Measurements from ENCODE around the gene MAML3. TPM values are rescaled to one million over a fixed set of nuclear protein-coding genes. Genes with fewer than 3 reads are reported as not detected.
A peak's percentile ranks its signal among the peaks of the same experiment; 100 is the strongest.

Gene MAML3
- total RNA-seq, 1 donor from 2014 or later, result 21.8 TPM

DNA sequence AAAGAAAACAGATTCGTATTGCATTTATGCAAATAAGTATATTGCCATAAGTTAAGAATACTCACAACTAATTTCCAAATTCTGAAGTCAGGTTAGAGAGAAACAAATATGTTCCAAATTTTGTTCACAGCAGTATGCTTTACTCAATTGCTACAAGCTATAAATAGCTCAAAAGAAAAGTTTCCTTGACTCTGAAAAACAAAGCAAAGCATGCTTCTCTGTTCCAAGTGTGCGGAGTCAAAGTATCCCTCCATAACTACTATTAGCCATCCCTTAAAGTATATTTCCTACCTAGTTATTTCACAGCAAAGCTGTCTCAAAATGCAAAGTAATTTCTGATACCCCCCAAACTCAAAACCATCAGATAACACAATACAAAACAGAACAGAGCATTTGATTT, 441.1 kb downstream of the MAML3 start:
- no peaks in the 10 kb centered on the region for H3K9me3 Mint-ChIP-seq
- H3K36me3 Mint-ChIP-seq, result peaks cover 23% of the 10 kb centered on the region
- no peaks in the 10 kb centered on the region for H3K27me3 Mint-ChIP-seq
- TF ChIP-seq, protein P1, sequence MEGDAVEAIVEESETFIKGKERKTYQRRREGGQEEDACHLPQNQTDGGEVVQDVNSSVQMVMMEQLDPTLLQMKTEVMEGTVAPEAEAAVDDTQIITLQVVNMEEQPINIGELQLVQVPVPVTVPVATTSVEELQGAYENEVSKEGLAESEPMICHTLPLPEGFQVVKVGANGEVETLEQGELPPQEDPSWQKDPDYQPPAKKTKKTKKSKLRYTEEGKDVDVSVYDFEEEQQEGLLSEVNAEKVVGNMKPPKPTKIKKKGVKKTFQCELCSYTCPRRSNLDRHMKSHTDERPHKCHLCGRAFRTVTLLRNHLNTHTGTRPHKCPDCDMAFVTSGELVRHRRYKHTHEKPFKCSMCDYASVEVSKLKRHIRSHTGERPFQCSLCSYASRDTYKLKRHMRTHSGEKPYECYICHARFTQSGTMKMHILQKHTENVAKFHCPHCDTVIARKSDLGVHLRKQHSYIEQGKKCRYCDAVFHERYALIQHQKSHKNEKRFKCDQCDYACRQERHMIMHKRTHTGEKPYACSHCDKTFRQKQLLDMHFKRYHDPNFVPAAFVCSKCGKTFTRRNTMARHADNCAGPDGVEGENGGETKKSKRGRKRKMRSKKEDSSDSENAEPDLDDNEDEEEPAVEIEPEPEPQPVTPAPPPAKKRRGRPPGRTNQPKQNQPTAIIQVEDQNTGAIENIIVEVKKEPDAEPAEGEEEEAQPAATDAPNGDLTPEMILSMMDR (conservative IDR thresholded peaks at IDR 0.05), result no peak
- H3K4me3 Mint-ChIP-seq, result no peak overlapping the region
- H3K4me1 Mint-ChIP-seq (ENCODE audit: unreplicated experiment), result peaks cover 6% of the 10 kb centered on the region
- no peak overlapping the region for H3K27ac Mint-ChIP-seq
- DNase-seq (ENCODE audit: extremely low spot score, unreplicated experiment), result no peak

DNA sequence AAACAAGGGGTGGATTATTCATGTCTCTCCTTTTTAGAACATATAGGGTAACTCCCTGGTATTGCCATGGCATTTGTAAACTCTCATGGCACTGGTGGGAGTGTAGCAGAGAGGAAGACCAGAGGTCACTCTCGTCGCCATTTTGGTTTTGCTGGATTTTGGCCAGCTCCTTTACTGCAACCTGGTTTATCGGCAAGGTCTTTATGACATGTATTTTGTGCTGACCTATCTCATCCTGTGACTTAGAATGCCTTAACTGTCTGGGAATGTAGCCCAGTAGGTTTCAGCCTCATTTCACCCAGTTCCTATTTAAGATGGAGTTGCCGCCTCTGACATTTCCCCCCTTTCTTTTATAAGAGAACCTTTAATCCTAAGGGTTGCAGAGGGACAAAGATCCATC, 442.5 kb downstream of the MAML3 start:
- H3K27ac Mint-ChIP-seq, result no peak overlapping the region
- peaks cover 6% of the 10 kb centered on the region for H3K4me1 Mint-ChIP-seq (ENCODE audit: unreplicated experiment)
- TF ChIP-seq, protein P1 (conservative IDR thresholded peaks at IDR 0.05), result no peak
- DNase-seq (ENCODE audit: extremely low spot score, unreplicated experiment), result no peak
- no peaks in the 10 kb centered on the region for H3K27me3 Mint-ChIP-seq
- H3K9me3 Mint-ChIP-seq, result no peaks in the 10 kb centered on the region
- H3K36me3 Mint-ChIP-seq, result peaks cover 14% of the 10 kb centered on the region
- H3K4me3 Mint-ChIP-seq, result no peak overlapping the region

DNA sequence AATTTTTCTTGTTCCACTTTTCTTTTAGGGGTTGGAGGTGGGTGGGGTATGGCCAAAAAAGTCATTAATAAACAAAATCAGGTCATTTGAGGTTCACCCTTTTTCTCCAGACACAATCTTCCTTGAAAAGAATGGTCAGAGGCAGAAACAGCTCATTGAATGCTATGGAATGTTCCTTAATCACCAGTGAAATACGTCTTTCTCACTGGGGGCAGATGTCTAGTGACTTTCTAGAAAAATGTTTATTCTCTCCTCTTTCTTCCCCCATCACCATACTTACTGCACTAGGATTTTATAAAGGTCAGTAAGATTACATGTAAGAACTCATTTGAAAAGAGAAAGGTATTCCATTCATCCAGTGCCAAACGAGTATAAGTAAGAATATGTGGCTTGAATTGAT, 443.9 kb downstream of the MAML3 start:
- Mint-ChIP-seq H3K9me3 (no peaks in the 10 kb centered on the region), H3K4me1 (ENCODE audit: unreplicated experiment) (peaks cover 6% of the 10 kb centered on the region), H3K4me3 (no peak overlapping the region), H3K27ac (no peak overlapping the region), H3K27me3 (no peaks in the 10 kb centered on the region), H3K36me3 (peaks cover 19% of the 10 kb centered on the region)
- TF ChIP-seq, protein P1 (conservative IDR thresholded peaks at IDR 0.05), result no peak
- DNase-seq (ENCODE audit: extremely low spot score, unreplicated experiment), result no peak

DNA sequence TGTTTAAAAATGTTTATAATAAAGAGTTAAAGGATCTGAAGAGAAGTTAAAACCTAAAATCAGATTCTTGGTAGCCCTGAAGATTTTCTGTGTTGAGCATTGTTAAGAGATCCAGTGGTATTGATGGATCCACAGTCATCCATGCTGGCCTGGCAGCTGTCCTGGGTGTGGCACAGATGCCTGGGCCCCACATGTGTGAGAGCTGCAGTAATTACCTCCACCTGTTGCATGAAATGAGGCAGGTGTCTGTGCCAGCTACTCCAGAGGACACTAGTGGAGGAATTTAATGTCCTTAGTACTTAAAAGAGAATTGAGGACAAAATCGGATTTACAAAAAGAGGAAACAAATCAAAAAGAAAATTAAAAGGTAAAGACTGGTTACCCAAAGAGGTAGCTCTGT, 444.3 kb downstream of the MAML3 start:
- TF ChIP-seq, protein P1 (conservative IDR thresholded peaks at IDR 0.05), result no peak
- H3K36me3 Mint-ChIP-seq, result peaks cover 20% of the 10 kb centered on the region
- no peak for DNase-seq (ENCODE audit: extremely low spot score, unreplicated experiment)
- H3K9me3 Mint-ChIP-seq, result no peaks in the 10 kb centered on the region
- no peak overlapping the region for H3K4me3 Mint-ChIP-seq
- H3K4me1 Mint-ChIP-seq (ENCODE audit: unreplicated experiment), result peaks cover 5% of the 10 kb centered on the region
- H3K27me3 Mint-ChIP-seq, result no peaks in the 10 kb centered on the region
- H3K27ac Mint-ChIP-seq, result no peak overlapping the region

DNA sequence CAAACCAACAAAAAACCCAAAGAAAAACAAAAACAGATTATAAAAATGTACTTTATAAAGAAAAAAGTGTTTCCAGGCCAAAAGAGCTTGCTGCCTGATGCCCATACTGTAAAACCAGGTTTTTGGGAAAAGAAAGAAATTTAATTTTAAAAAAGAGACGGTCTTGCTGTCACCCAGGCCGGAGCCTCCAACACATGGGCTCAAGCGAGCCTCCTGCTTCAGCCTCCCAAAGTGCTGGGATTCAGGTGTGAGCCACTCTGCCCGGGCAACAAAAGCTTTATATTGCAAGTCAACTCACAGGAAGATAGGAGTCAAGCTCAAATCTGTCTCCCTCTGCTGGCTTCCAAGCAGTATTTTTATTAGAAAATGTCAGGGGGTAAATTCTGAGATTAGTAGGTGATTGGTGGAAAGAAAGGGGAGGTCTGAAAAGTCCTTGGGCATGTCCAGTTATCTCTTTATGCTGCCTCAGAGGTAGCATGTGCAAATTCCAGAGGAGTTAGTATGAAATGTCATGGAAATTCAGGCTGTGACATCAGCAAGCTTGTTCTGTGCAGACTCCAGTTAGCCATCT, 449.0 kb downstream of the MAML3 start:
- no peaks in the 10 kb centered on the region for H3K27me3 Mint-ChIP-seq
- no peaks in the 10 kb centered on the region for H3K9me3 Mint-ChIP-seq
- peaks cover 5% of the 10 kb centered on the region for H3K4me1 Mint-ChIP-seq (ENCODE audit: unreplicated experiment)
- H3K36me3 Mint-ChIP-seq, result peaks cover 33% of the 10 kb centered on the region
- TF ChIP-seq, protein P1 (conservative IDR thresholded peaks at IDR 0.05), result peak; percentile 58
- no peak overlapping the region for H3K27ac Mint-ChIP-seq
- no peak overlapping the region for H3K4me3 Mint-ChIP-seq
- DNase-seq (ENCODE audit: extremely low spot score, unreplicated experiment), result no peak

DNA sequence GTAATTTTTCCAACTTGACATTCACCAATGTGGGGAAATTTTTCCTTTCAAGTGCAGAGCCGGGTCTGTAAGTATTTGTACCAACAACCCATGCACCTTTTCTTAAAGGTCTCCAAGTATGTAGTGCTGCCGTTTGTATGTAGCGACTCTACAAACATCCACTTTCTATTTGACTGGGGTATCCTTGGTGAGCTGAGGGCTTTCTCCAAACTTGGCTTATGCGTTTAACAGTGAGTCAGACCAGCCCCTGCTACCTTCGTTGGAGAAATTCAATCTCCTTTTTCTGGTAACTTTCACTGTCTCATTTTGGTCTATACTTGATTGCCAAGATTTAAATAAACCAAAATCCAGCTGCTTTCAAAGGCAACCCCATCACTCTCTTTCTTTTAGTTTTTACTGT, 453.4 kb downstream of the MAML3 start:
- H3K27me3 Mint-ChIP-seq, result no peaks in the 10 kb centered on the region
- H3K9me3 Mint-ChIP-seq, result peaks cover 5% of the 10 kb centered on the region
- H3K27ac Mint-ChIP-seq, result no peak overlapping the region
- H3K4me3 Mint-ChIP-seq, result no peak overlapping the region
- no peak for DNase-seq (ENCODE audit: extremely low spot score, unreplicated experiment)
- TF ChIP-seq, protein P1 (conservative IDR thresholded peaks at IDR 0.05), result no peak
- H3K36me3 Mint-ChIP-seq, result peaks cover 38% of the 10 kb centered on the region
- peaks cover 5% of the 10 kb centered on the region for H3K4me1 Mint-ChIP-seq (ENCODE audit: unreplicated experiment)
